HepG2 (cell line): ENCODE data around the gene GNAT2. TPM values are rescaled to one million over a fixed set of nuclear protein-coding genes. Genes with fewer than 3 reads are reported as not detected.
A peak's percentile ranks its signal among the peaks of the same experiment; 100 is the strongest.

Experiments used
- ATRX ChIP-seq: sonication (generic); formaldehyde crosslinking; IDR thresholded peaks from 2 replicates; pipeline ENCODE4 v1.4.0; 2020; ENCODE audit warnings: missing genetic modification reagents, borderline replicate concordance
- DNMT1 ChIP-seq: sonication (generic); formaldehyde crosslinking; IDR thresholded peaks from 2 replicates; pipeline ENCODE4 v1.5.1; 2020; ENCODE audit warnings: mild to moderate bottlenecking, missing genetic modification reagents
- EP300 ChIP-seq, 3 experiments: sonication (generic) in 1 of 3; formaldehyde crosslinking in 1 of 3; IDR thresholded peaks; 2 replicates each; pipeline versions ENCODE4 v1.5.1 to v1.6.1; 2011 to 2020; ENCODE audit warnings: low read depth in 2 of 3, low read length in 2 of 3, borderline replicate concordance in 1 of 3, improper control_type of control experiment in 1 of 3, mild to moderate bottlenecking in 1 of 3, missing genetic modification reagents in 1 of 3, moderate library complexity in 1 of 3
- FOXA3 ChIP-seq: IDR thresholded peaks from 2 replicates; pipeline ENCODE4 v1.6.1; 2016; ENCODE audit warnings: missing genetic modification reagents, missing compliant biosample characterization
- FOXC1 ChIP-seq: sonication (generic); formaldehyde crosslinking; IDR thresholded peaks from 2 replicates; pipeline ENCODE4 v1.8.0; 2022; ENCODE audit warnings: mild to moderate bottlenecking, missing genetic modification reagents, borderline replicate concordance
- GABPA ChIP-seq, 2 experiments: IDR thresholded peaks; 2 replicates each; pipeline ENCODE4 v1.6.1; 2011 to 2016; ENCODE audit warnings: low read depth in 2 of 2, low read length in 1 of 2, missing biosample characterization in 1 of 2, missing genetic modification characterization in 1 of 2
- SIN3B ChIP-seq: fragments of 150-350 bp; IDR thresholded peaks from 2 replicates; pipeline ENCODE4 v1.6.1; 2014; ENCODE audit warnings: low read length
- SNAPC2 ChIP-seq: sonication (generic); formaldehyde crosslinking; IDR thresholded peaks from 2 replicates; pipeline ENCODE4 v1.8.1; 2022; ENCODE audit warnings: mild to moderate bottlenecking, missing genetic modification reagents
- ZNF138 ChIP-seq: sonication (generic); formaldehyde crosslinking; IDR thresholded peaks from 2 replicates; pipeline ENCODE4 v1.5.0; 2020; ENCODE audit warnings: mild to moderate bottlenecking, low read depth, missing genetic modification reagents
- ZNF552 ChIP-seq: sonication (generic); formaldehyde crosslinking; IDR thresholded peaks from 2 replicates; pipeline ENCODE4 v1.9.0; 2022; ENCODE audit warnings: missing genetic modification reagents, mild to moderate bottlenecking, borderline replicate concordance
- ZNF598 ChIP-seq: sonication (generic); formaldehyde crosslinking; IDR thresholded peaks from 2 replicates; pipeline ENCODE4 v1.5.1; 2020; ENCODE audit warnings: mild to moderate bottlenecking, missing genetic modification reagents, borderline replicate concordance
- ZNF660 ChIP-seq: sonication (generic); formaldehyde crosslinking; IDR thresholded peaks from 2 replicates; pipeline ENCODE4 v1.5.1; 2020; ENCODE audit warnings: mild to moderate bottlenecking, low read depth, missing genetic modification reagents, borderline replicate concordance
- ZSCAN20 ChIP-seq: sonication (generic); formaldehyde crosslinking; IDR thresholded peaks from 2 replicates; pipeline ENCODE4 v1.4.0; 2020; ENCODE audit warnings: missing genetic modification reagents, mild to moderate bottlenecking, borderline replicate concordance
- polyA plus RNA-seq, 8 experiments: library from polyadenylated mRNA; depleted of rRNA in 3 of 8; stranded (reverse) in 7 of 8; unstranded in 1 of 8; fragments of >200 nt; fragmentation: Illumina TruSeq in 4 of 8; extraction: Trizol in 4 of 8; gene quantifications; 2 replicates each; pipeline versions ENCODE4 v1.2.1 to v1.2.3, GENCODE V29; 2011 to 2016; ENCODE audit warnings: low read depth in 4 of 8, missing spikeins in 1 of 8, mixed read lengths in 1 of 8; ENCODE audit not compliant: insufficient read depth in 1 of 8
- total RNA-seq, 5 experiments: library from RNA; depleted of rRNA; stranded (reverse); fragments of >200 nt; fragmentation: Illumina TruSeq; extraction: Trizol; gene quantifications; 2 replicates each; pipeline ENCODE4 v1.2.3, GENCODE V29; 2016; ENCODE audit warnings: low read depth in 1 of 5
- TF ChIP-seq, protein P1 (sequence below): sonication (generic); formaldehyde crosslinking; IDR thresholded peaks from 2 replicates; pipeline ENCODE4 v1.5.1; 2020; ENCODE audit warnings: mild to moderate bottlenecking, missing genetic modification reagents, borderline replicate concordance
- TF ChIP-seq, protein P2 (sequence below): sonication (generic); formaldehyde crosslinking; IDR thresholded peaks from 2 replicates; pipeline ENCODE4 v1.4.0; 2020; ENCODE audit warnings: missing genetic modification reagents, mild to moderate bottlenecking, borderline replicate concordance

The GNAT2 gene
- total and polyA plus RNA-seq, 2 of the 13 experiments (the other 11 are each of a cell fraction or from before 2014, with no cell fraction given) = 0.08 to 0.20 TPM

DNA sequence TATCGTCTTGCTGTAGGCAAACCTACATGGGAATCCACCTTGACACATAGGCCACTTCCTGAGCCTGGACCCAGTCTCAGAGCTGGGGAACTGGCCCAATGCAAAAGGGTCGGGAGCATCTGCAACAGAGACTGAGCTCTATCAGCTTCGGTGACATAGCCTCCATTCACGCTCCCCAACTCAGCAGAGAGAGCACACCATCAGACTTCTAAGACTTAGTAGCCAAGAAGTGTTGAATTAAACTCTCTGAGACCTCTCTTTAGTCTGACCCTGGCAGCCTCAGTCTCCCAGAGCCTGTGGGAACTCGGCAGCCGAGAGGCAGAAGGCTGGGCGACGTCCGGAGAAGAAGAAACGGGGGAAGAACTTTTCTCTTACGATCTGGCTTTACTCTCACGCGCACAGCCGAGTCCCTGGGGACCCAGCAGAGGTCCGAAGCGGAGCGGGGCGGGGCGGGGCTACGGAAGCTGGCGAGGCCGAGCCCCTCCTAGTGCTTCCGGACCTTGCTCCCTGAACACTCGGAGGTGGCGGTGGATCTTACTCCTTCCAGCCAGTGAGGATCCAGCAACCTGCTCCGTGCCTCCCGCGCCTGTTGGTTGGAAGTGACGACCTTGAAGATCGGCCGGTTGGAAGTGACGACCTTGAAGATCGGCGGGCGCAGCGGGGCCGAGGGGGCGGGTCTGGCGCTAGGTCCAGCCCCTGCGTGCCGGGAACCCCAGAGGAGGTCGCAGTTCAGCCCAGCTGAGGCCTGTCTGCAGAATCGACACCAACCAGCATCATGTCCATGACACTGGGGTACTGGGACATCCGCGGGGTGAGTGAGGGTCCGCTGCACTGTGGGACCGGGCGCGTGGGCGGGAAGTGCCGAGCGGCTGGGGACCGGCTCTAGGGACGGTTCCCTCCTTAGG is 36.5 kb upstream of the GNAT2 start, which contains the start of gene GSTM4 (continued):
- no peak for TF ChIP-seq ZNF138 (CRISPR knock-in tag)
- TF ChIP-seq ZNF660 (CRISPR knock-in tag) = 0 out of 2 replicates have a peak, but pooled peaks have one; percentile 45
- no peak for TF ChIP-seq GABPA (IDR thresholded peaks at IDR 0.05; ENCODE audit: low read depth, low read length)
- peak; percentile 62 for TF ChIP-seq GABPA (CRISPR knock-in tag; IDR thresholded peaks at IDR 0.05; ENCODE audit: low read depth)
- 0 out of 2 replicates have a peak, but pooled peaks have one; percentile 73 for TF ChIP-seq ZNF552 (CRISPR knock-in tag)
- TF ChIP-seq, protein P1, sequence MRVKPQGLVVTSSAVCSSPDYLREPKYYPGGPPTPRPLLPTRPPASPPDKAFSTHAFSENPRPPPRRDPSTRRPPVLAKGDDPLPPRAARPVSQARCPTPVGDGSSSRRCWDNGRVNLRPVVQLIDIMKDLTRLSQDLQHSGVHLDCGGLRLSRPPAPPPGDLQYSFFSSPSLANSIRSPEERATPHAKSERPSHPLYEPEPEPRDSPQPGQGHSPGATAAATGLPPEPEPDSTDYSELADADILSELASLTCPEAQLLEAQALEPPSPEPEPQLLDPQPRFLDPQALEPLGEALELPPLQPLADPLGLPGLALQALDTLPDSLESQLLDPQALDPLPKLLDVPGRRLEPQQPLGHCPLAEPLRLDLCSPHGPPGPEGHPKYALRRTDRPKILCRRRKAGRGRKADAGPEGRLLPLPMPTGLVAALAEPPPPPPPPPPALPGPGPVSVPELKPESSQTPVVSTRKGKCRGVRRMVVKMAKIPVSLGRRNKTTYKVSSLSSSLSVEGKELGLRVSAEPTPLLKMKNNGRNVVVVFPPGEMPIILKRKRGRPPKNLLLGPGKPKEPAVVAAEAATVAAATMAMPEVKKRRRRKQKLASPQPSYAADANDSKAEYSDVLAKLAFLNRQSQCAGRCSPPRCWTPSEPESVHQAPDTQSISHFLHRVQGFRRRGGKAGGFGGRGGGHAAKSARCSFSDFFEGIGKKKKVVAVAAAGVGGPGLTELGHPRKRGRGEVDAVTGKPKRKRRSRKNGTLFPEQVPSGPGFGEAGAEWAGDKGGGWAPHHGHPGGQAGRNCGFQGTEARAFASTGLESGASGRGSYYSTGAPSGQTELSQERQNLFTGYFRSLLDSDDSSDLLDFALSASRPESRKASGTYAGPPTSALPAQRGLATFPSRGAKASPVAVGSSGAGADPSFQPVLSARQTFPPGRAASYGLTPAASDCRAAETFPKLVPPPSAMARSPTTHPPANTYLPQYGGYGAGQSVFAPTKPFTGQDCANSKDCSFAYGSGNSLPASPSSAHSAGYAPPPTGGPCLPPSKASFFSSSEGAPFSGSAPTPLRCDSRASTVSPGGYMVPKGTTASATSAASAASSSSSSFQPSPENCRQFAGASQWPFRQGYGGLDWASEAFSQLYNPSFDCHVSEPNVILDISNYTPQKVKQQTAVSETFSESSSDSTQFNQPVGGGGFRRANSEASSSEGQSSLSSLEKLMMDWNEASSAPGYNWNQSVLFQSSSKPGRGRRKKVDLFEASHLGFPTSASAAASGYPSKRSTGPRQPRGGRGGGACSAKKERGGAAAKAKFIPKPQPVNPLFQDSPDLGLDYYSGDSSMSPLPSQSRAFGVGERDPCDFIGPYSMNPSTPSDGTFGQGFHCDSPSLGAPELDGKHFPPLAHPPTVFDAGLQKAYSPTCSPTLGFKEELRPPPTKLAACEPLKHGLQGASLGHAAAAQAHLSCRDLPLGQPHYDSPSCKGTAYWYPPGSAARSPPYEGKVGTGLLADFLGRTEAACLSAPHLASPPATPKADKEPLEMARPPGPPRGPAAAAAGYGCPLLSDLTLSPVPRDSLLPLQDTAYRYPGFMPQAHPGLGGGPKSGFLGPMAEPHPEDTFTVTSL (CRISPR knock-in tag) = peak; percentile 42; the same call in 1 of the 2 replicates
- TF ChIP-seq EP300 (IDR thresholded peaks at IDR 0.05; ENCODE audit: low read depth in 2 of 2, low read length in 2 of 2) = no peak
- no peak for TF ChIP-seq EP300 (CRISPR knock-in tag; IDR thresholded peaks at IDR 0.05; ENCODE audit: borderline replicate concordance)
- TF ChIP-seq FOXA3 (CRISPR knock-in tag) = peak; percentile 31; the same call in 1 of the 2 replicates
- peak; percentile 71 for TF ChIP-seq FOXC1 (CRISPR knock-in tag)
- 0 out of 2 replicates have a peak, but pooled peaks have one; percentile 42 for TF ChIP-seq DNMT1 (CRISPR knock-in tag)
- TF ChIP-seq ATRX (CRISPR knock-in tag) = no peak
- no peak for TF ChIP-seq ZSCAN20
- peak; percentile 84 for TF ChIP-seq ZNF598 (CRISPR knock-in tag)
- TF ChIP-seq, protein P2, sequence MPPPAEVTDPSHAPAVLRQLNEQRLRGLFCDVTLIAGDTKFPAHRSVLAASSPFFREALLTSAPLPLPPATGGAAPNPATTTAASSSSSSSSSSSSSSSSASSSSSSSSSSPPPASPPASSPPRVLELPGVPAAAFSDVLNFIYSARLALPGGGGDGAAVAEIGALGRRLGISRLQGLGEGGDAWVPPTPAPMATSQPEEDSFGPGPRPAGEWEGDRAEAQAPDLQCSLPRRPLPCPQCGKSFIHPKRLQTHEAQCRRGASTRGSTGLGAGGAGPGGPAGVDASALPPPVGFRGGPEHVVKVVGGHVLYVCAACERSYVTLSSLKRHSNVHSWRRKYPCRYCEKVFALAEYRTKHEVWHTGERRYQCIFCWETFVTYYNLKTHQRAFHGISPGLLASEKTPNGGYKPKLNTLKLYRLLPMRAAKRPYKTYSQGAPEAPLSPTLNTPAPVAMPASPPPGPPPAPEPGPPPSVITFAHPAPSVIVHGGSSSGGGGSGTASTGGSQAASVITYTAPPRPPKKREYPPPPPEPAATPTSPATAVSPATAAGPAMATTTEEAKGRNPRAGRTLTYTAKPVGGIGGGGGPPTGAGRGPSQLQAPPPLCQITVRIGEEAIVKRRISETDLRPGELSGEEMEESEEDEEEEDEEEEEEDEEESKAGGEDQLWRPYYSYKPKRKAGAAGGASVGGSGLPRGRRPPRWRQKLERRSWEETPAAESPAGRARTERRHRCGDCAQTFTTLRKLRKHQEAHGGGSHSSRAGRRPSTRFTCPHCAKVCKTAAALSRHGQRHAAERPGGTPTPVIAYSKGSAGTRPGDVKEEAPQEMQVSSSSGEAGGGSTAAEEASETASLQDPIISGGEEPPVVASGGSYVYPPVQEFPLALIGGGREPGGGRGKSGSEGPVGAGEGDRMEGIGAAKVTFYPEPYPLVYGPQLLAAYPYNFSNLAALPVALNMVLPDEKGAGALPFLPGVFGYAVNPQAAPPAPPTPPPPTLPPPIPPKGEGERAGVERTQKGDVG (CRISPR knock-in tag) = peak; percentile 40; the same call in 1 of the 2 replicates
- 0 out of 2 replicates have a peak, but pooled peaks have one; percentile 41 for TF ChIP-seq SNAPC2 (CRISPR knock-in tag)
- no peak for TF ChIP-seq SIN3B
